Activated T-helper 9 cell treated with anti-CD3 and anti-CD28 coated beads, Interleukin-2, amount 50 U/mL, for 16 hours (primary cell): ENCODE measurements around the gene LTBP1.
"Not testable (repeated sequence)": the region's sequence is repeated elsewhere in the genome, so short reads cannot be mapped to it uniquely, and the experiment has no call there.

Experiments used
- DNase-seq: peaks from one replicate; pipeline ENCODE4 v3.0.0-alpha.2; 2020; ENCODE audit warnings: low read depth

LTBP1 gene

DNA sequence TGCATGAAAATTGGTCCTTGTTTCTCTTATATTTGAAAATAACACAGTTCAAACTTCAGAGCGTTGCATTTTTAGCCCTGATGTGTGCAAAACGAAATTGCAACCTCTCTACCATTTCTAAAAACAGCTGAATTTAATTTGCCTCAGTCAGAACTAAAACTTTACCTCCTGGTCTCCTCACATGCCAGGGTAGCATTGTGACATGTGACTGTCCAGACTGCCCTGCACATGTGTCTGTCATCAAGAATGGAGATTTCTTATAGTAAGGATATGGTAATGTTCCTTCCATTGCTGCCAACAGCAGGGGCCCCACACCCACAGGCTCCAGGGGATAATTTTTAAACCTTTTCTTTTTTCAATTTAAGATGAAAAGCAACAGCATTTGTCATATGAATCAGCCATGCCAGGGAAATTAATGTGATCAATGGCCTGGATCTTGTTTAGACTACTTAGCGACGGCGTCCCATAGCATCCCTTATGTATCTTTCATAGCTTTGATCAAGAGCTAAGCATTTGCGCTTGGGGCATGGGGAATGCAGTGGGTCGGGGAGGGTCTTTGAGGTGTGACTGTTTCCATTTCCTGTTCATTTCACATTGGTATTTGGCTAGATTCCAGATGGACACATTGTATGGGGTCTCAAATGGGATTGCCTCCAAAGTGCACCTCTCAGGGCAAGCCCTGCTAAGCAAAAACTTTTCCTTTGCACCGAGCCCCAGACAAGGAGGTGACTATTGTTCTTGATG, 437.3 kb downstream of the LTBP1 start:
- no peak for DNase-seq

DNA sequence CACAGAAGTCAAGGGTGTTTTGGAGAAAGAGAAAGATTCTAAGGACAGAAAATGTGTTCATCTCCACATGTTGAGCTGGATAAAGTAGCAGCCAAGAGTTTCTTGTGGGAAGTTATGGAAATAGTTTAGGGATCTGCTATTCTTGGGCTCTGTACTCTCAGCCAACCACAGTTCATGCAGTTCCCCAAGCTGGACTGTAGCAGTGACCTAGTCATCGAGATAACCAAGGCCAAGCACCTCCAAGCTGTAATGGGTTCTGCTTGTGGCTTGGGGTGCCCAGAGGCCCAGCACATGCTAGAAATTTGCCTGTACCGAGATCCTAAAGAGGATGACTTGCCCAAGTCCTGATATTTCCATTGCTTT, 437.8 kb downstream of the LTBP1 start:
- DNase-seq: no peak

DNA sequence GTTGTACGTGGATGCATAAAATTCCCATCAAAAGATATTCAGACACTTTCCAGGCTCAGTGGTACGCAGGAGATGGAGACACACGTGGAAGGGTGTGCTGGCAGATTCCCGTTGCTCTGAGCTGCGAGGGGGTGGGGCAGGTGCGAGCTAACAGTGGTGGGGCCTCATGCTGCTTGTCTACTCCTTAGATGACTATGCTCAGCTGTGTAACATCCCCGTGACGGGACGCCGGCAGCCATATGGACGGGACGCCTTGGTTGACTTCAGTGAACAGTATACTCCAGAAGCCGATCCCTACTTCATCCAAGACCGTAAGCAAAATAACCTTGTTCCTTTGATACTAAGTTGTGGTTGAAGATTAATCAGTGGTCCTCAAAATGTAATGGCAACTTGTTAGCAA, 442.2 kb downstream of the LTBP1 start:
- no peak for DNase-seq

DNA sequence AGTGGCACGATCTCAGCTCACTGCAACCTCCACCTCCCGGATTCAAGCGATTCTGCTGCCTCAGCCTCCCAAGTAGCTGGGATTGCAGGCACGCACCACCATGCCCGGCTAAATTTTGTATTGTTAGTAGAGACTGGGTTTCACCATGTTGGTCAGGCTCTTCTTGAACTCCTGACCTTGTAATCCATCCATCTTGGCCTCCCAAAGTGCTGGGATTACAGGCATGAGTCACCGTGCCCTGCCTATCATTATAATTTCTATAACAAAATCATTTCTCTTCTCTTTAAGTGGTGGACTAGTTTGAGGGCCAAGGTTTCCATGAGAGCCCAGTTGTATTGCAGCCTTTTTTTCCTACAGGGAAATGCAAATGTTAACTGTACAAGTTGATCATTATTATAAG, 442.9 kb downstream of the LTBP1 start:
- DNase-seq: not testable (repeated sequence)

DNA sequence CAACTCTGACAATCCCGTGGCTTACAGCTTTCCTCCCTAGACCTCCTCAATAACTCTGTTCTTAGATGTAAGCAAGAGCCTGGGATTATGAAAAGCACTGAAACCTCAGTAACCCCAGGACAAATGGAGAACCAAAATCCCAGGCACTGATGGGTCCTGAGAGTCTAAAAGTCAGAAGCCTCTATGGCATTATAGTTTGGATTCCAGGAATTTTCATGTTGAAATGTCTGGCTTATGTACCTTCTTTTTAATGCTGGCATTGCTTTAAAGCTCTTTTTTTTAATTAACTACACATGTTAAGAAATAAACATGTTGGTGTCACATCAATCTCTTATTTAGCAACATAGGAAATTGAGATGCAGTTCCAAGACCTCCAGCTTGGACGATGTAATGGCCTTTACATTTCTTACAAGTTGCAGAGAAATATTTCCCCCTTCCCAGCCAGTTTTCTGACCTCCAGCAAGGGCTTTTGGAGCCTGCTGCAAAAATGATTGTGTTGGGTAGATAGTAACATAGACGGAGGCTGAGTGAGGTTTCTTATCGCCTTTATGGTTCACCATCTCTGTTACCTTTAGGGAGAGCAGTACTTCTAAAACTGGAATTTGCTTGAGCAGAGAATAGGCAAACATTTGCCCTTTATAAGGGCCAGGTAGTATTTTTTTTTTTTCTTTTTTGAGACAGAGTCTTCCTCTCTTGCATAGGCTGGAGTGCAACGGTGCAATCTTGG, 444.9 kb downstream of the LTBP1 start:
- no peak for DNase-seq

DNA sequence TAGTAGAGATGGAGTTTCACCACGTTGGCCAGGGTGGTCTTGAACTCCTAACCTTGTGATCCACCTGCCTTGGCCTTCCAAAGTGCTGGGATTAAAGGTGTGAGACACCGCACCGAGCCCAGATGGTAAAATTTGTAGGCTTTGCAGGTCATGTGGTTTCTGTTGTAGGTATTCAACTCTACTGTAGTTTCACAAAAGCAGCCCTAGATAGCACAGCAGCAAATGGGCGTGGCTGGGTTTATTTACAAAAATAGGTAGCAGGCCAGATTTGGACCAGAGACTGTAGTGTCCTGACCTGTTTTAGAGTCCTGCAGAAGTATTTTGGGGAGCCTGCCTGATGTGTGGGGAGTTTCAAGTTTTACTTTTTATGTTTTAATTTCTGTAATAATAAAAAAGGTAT, 445.6 kb downstream of the LTBP1 start:
- no peak for DNase-seq

DNA sequence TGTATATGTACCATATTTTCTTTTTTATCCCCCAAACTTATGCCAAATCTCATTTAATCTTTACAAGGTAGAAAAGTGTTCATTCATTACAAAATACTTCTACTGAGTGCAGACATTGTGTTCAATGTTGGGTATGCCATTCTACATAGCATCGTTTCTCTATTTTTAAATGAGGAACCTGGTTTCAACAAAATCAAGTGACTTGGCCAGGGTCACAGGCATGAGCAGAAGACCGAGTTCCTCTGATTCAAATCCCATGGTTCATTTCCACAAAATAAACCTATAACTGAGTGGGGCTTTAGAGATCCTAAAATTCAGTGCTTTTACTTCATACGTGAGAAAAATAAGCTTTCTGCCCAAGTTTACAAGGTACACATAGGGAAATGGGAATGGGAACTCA, 448.3 kb downstream of the LTBP1 start:
- no peak for DNase-seq

DNA sequence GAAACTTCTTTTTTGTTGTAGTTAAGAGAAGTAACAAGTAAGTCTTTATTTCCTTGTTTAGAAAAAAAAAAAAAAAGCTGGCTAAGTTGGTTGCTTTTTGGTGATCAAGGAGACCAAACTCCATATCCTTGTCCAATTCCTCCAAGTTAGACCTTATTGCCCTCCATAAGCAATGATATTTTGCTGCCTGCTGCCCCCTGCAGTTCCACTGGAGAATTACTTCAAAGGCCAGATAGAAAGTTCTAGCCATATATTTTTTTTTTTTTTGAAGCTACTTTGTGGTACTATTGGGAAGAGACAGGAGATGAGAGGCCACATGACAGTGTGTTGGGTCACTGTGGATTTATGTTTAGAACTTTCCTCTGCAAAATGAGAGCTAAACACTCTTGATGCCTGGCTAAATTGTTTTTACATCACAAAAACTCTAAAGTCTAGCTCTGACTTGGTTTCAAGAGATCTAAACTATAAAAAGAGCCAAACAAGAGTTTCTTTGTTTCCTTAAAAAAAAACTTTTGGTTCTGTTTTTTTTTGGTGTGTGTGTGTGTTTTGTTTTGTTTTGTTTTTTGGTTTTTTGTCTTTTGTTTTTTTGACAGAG, 449.0 kb downstream of the LTBP1 start:
- DNase-seq: peak; percentile 6

DNA sequence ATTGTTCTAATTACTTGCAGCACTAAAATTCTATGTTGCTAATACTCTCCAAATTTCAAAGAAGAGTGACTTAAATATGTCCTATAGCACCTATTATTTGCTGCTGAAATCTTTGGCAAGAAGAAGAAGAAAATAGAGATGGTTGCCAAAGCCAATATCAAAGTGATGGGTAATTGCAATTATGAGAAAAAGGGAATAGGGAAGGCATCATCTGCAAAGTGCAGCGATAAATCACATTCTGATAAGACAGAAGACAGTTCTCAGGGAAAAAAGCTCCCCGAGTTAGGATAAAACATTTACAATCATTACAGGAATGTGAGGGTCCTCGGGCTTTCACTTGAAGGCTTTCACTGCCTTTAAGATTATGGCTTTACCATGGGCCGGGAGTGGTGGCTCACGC, 457.6 kb downstream of the LTBP1 start:
- no peak for DNase-seq

DNA sequence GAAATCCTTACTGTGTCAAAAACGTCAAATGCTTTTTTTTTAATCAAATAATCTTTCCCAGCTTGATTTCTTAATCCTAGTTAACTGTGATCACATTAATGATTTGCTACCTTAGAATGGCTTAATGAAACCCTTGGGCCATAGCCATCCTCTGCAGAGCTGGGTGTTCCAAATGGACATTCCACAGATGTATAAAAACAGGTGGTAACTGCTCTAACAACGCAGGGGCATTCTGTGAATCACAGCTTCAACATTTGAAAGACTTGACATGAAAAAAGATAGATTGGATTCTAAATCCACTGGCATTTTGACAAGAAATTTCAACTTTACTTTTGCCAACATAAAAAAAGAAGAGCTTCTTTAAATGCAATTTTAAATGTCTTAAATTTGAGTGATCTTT, 459.9 kb downstream of the LTBP1 start:
- DNase-seq: no peak

DNA sequence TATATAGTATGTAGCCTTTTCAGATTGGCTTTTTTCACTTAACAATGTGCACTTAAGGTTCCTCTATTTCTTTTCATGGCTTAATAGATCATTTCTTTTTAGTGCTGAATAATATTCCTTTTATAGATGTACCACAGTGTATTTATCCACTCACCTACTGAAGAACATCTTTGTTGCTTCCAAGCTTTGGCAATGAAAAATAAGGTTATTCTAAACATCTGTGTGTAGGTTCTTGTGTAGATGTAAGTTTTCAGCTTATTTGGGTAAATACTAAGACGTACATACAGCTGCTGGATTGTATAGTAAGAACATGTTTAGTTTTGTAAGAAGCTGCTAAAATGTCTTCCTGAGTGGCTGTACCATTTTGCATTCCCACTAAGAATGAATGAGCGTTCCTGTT, 461.4 kb downstream of the LTBP1 start:
- no peak for DNase-seq

DNA sequence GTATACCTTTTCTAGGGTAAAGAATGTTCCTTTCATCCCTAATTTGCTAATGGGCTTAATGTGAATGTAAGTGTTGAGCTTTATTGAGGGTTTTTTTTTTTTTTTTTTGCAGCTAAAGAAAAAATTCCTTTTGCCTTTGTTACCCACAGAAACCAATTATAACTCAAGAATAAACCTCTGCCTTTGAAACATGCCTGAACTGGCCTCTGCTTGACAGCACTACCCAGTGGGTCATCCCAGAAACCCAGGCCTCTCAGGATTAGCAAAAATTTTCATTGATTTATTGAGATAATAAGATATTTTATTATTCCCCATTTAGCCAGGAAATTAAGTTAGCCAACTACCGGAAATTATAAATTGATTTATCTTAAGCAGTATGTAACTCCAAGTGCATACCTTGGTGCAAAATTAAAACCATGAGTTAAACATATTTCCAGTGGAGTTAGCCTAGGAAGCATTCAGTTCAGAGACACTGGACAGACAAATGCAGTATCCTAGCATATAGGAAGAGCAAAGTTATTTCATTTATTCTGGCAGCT, 462.7 kb downstream of the LTBP1 start:
- no peak for DNase-seq

DNA sequence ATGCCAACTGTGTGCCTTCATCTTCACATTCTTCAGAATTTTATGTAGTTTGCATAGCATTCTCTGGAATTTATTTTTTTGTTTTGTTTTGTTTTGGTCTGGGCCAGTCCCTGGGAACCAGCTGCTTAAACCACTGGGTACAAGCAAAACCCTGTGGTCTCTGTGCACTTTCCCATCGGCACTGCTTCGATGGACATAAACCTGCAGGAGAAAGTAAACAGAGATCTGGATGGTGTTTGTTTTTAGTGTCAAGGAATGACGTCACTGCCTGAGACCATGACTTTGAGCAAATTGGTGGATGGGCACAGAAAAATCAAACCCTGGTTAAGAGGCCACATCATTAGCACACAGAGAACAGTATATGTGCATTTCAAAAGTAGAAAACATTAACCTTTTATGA, 465.0 kb downstream of the LTBP1 start:
- no peak for DNase-seq

DNA sequence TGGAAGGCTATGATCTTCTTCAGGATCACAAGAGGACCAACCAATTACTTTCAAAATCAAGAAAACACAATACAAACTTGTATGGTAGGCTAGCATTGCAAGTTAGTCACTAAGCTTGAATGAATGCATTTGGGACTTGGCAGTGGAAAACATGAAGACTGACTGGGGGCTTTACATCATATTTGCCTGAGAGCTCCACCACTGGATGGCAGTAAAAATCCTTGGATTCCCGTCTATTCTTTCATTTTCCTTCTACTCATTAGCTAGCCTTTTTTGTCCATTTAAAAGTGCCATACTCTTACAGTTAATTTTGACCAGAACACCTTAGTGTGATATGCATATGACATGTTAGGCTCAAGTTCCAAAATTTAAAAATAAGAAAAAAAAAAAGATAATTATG, 466.2 kb downstream of the LTBP1 start:
- no peak for DNase-seq

DNA sequence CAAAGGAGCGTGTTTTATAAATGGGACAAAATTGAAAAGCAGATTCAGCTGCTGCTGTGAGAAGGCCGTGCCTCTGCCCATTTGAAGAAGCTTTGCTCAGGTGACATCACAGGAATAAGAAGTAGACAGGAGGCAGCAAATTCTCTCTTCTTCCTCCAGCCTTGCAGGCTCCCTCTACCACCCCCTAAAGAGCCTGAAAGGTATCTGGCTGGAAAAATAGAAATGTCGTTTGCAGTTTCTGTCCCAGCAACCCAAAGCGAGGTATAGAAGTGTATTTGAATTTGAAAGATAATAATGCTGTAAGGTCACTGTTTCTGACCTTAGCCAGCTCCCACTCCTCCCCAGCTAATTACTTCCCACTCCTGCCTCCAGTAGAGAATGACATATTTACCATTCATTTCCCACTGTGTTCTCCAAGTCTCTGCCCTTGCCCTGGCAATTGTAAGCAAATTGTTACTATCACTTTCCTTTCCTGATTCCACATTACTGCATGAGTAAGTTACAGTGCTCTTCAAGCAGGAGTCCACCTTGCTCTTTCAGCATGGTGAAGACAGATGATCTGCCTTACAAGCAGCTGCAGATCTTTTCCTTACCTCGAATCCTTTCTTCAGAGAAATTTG, 472.9 kb downstream of the LTBP1 start:
- DNase-seq: no peak

DNA sequence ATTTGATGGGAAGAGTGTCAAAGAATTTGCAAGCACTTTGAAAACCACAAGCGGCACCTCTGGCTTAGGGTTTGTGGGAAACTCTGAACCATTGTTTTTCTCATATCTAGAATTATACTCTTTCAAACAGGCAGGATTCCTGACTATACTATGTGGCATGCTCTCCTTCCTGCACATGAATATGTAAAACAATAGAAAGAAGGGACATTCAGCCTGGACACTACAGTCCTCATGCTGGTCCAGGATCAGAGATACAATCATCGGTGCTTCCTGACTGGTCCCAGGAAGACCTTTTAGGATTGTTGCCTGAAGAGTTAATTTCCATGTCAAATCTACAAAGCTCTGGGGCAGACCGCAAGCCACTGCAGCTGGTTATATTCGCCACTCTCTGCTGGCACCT, 474.0 kb downstream of the LTBP1 start:
- no peak for DNase-seq

DNA sequence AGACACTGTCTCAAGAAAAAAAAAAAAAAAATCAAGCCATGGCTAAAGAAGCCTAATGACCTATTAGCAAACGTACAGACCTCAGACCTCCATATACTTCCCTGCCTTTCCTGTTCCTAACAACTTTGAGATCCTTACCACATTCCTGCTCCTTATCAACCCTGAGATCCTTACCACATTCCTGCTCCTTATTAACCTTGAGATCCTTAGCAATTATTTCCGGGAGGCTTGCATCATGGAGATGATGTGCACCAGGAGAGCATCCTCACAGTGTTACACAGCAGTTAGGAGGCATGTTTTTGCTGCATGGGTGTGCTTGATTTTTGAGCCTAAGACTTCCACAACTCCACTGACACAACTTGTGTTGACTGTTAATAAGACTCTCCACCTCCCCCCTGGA, 475.1 kb downstream of the LTBP1 start:
- no peak for DNase-seq

DNA sequence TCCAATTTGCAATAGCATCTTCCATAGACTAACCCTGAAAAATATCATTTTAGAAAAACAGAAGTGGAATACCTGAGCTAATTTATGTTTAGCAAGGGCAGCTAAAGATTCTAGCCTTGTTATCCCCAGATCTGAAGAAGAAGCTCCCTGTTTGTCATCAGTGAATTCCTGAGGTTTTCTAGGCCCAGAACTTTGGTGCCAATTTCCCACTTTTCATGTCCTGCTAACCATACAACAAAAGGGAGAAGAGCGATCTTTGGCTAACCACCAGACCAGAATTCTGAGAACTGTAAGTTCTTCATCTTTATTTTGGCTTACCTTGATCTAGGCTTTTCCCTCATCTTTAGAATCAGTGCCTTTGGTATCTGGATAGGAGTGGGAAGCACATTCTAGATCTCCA, 478.4 kb downstream of the LTBP1 start:
- no peak for DNase-seq

DNA sequence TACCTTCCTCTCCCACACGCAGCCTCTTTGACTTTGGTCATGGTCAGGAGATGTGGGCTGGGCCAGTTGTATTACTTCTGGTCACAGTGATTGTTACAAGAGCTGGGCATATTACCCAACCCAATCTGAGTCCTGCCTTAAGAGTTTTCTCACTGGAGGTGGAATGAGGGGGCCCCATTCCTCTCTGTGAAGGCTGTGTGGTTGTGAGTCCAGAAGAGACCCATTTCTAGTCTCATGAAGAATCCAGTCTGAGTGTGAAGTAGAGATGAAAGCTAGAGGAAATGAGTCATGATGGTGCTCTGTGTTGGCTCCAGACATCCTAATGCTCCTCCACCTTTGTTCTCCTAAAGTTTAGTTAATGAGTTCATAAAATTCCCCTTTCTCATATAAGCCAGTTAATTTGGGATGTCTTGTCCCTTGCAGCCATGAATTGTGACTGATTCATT, 478.9 kb downstream of the LTBP1 start:
- no peak for DNase-seq

DNA sequence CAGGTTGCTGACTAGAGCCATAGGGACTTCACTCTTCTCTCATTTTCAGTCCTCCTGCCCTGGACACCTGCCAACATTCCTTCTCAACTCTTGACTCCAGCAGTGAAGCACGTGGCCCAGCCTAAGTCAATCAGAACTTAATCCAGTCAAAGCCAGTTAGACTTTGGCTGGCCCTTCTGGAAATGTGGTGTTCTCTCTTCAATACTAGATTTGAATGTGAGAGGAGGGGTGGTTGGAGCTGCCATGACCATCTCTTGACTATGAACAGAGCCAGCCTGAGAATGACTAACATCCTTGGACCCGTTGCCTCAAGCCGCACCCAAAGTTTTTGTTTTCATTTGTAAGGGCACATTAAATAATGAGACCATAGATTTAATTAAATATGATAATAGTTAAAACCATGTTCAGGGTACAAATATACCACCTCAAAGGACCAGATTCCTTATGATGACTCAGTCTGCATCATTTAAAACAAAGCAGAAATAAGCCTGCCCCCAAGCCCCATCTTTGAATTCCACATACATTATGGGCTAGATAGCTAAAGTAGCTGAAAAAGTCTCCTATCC, 480.0 kb downstream of the LTBP1 start:
- DNase-seq: no peak

DNA sequence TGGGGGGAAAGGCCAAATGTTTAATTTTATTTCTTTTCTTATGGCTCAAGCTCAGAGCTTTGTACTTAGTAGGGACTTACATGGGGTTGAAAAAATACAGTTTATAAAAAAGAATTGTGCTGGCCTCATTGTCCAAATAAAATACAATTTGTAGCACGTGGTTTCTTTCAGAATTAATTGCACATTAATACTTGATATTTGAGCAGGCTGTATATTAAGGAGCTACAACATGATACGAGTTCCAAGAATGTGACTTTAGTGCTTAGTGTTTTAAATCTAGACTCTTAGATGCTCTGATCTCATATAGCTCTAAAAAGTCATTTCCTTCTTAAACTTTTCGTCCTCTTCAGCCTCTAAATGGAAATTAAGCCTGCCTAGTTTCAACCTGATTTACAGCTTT, 483.3 kb downstream of the LTBP1 start:
- no peak for DNase-seq

DNA sequence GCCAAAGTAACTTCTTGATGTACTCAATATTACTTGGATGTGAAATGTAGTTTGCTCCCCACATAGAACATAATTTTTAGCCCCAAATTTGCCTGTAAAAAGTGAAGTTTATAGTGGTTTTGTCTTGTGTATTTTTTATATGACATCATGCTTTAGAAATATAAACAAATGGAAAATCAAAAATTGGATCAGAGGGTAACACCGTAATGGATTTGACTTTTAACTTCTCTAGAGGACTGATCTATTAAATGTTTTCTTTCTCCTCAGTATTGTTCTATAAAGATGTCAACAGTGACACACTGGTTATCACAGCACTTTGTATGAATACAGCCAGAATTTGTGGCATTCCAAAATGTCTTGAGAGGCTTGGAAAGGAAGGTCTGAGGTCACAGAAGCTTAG, 484.1 kb downstream of the LTBP1 start:
- no peak for DNase-seq
